Colonic mucosa (tissue), 4 donors: ENCODE measurements around the gene NUDT17. TPM values are rescaled to one million over a fixed set of nuclear protein-coding genes. Genes with fewer than 3 reads are reported as not detected.

Source experiments
- DNase-seq: peaks from one replicate; pipeline ENCODE4 v3.0.0-alpha.2; 2020
- H3K27ac ChIP-seq: fragments of 200-600 bp; one replicate; pipeline ENCODE4 v1.8.0; 2021
- H3K27me3 ChIP-seq: fragments of 200-600 bp; one replicate; pipeline ENCODE4 v1.8.0; 2021
- H3K36me3 ChIP-seq: fragments of 200-600 bp; one replicate; pipeline ENCODE4 v1.8.0; 2021
- H3K4me1 ChIP-seq: fragments of 200-600 bp; one replicate; pipeline ENCODE4 v1.8.0; 2021; ENCODE audit warnings: mild to moderate bottlenecking
- H3K4me3 ChIP-seq: fragments of 200-600 bp; one replicate; pipeline ENCODE4 v1.8.0; 2021
- H3K9ac ChIP-seq, 2 donors: one replicate each; pipeline ENCODE4 v1.7.0; 2013; ENCODE audit warnings: control low read depth in 2 of 2, low read depth in 2 of 2, low read length in 2 of 2
- H3K9me3 ChIP-seq: fragments of 200-600 bp; one replicate; pipeline ENCODE4 v1.8.0; 2021
- intact Hi-C: fragments of 100-400 bp; cut with DNase I; formaldehyde crosslinking; loops from one replicate; pipeline ENCODE4 v1.14.1; 2022
- total RNA-seq, 2 donors: library from RNA; stranded (reverse); fragmentation: NEBNext Ultra II Directional in 1 of 2; extraction: Animal tissue kit (Norgen Biotek cat#: 25700) in 1 of 2; gene quantifications; one replicate each; pipeline ENCODE4 v1.2.1, GENCODE V29; 2021
- TF ChIP-seq, protein P1 (sequence below): fragments of 200-600 bp; IDR thresholded peaks from one replicate; pipeline ENCODE4 v1.8.0; 2022; ENCODE audit warnings: antibody characterized with exemption, mild to moderate bottlenecking
- donor health status: healthy.
- donor health status: DM: no; HTN: no; CAD: no.
- donor health status: DM: no; HTN: no; CAD: no.

Gene NUDT17
- total RNA-seq, 2 donors from 2014 or later: 0.69 to 0.82 TPM

DNA sequence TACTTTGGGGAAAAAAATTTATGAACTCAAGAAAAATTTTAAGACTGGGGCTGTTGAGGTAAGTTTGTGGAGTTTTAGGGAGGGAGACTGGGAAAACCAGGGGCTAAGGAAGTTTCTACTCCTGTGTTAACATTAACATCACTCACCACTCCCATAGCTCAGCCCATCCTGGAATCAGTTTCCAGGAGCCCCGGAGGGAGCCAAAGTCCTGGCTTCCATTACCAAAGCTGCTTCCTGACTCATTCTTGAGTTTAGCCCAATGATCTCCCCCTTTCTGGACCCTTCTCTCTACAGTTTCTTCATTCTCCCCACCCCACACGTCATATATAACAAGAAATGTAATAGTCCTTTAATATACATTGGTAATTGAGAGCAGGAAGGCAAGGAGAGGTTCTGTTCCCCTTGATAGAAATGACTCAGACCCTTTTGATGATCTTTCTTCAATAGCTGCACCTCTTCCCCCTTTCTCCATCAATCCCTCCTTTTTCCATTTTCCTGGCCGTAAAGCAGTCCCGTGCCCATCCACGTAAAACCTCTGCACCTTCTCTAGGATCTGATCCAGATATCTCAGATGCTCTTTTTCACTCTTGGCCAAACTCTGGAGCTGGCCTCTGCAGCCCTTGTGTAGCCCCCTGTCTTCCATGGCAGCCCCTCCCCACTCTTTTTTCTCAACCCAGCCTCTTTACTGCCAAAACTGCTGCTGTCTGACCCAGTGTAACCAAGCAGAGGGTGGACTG is 18.0 kb downstream of the NUDT17 start:
- TF ChIP-seq, protein P1, sequence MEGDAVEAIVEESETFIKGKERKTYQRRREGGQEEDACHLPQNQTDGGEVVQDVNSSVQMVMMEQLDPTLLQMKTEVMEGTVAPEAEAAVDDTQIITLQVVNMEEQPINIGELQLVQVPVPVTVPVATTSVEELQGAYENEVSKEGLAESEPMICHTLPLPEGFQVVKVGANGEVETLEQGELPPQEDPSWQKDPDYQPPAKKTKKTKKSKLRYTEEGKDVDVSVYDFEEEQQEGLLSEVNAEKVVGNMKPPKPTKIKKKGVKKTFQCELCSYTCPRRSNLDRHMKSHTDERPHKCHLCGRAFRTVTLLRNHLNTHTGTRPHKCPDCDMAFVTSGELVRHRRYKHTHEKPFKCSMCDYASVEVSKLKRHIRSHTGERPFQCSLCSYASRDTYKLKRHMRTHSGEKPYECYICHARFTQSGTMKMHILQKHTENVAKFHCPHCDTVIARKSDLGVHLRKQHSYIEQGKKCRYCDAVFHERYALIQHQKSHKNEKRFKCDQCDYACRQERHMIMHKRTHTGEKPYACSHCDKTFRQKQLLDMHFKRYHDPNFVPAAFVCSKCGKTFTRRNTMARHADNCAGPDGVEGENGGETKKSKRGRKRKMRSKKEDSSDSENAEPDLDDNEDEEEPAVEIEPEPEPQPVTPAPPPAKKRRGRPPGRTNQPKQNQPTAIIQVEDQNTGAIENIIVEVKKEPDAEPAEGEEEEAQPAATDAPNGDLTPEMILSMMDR: no peak
- no peak overlapping the region for H3K27ac ChIP-seq
- H3K4me3 ChIP-seq: no peak overlapping the region
- H3K9ac ChIP-seq: no peak overlapping the region
- intact Hi-C loops: no loop called here
- H3K4me1 ChIP-seq: peaks cover 5% of the 10 kb centered on the region
- no peak for DNase-seq
- peaks cover 4% of the 10 kb centered on the region for H3K27me3 ChIP-seq
- H3K36me3 ChIP-seq: no peaks in the 10 kb centered on the region
- no peaks in the 10 kb centered on the region for H3K9me3 ChIP-seq

DNA sequence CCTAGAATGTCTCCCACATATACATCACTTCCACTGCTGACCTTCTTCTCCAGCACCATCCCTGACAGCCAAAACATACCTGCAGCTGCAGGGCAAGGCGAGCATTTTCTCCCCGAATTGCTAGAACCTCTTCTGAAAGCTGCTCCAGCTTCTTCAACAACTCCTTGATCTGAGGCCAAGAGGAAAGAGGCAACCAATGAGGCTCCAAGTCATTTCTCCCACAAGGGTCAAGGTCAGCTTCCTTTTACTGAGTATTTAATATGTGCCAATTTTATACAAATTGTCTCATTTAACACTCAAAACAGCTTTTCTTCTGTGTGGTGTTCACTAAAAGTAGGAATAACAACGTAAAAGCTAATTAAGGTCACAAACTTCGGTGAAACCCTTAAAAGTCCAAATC is 22.8 kb downstream of the NUDT17 start:
- peaks cover 2% of the 10 kb centered on the region for H3K4me1 ChIP-seq
- H3K36me3 ChIP-seq: no peaks in the 10 kb centered on the region
- no peak overlapping the region for H3K27ac ChIP-seq
- TF ChIP-seq, protein P1: no peak
- no peak for DNase-seq
- intact Hi-C loops: no loop called here
- no peak overlapping the region for H3K4me3 ChIP-seq
- peaks cover 11% of the 10 kb centered on the region for H3K27me3 ChIP-seq
- H3K9ac ChIP-seq: no peak overlapping the region
- H3K9me3 ChIP-seq: no peaks in the 10 kb centered on the region

DNA sequence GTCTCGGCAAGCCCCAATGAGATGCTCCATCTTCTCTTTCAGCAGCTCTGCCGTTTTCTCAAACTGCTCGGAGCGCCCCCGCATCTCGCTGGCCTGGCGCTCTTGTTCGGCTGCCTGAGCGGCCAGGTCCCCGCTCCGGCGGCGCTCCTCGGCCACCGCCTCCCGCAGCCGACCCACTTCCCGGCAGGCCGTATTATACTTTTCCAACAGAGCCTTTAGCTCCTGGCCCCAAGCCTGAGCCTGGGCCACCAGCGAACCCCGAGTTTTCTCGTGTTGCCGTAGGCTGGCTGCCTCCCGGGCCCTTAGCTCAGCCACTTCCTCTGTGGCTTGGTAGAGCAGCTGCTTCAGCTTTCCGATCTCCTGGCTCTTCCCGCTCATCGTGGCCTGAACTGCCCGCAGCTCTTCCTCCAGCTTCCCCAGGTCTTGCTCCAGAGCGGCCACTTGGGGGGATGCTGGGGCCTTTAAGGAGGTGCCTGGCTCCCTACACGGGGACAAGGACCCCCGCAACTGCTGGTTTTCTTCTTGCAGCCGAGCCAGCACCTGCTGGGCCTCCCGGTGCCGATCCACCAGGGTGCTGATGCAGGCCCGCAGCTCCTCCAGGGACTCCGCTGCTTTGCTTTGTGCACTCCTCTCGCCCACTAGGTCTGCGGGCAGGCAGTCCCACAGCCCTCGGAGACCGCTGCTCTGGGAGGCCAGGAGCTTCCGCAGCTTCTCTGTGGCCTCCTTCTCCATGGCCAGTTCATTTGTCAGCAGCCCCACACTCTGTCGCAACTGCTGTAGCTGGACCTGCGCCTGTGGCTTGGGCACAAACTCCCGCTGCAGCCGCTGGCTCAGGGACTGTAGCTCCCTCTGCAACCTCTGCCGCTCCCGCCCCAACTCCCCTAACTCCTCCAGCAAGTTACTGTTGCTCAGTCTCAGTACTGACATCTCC is 26.8 kb downstream of the NUDT17 start:
- intact Hi-C loops: no loop called here
- peak overlapping the region; percentile 51 to 64 for H3K9ac ChIP-seq
- peak overlapping the region; percentile 23 for H3K4me3 ChIP-seq
- peak overlapping the region; percentile 67 for H3K27ac ChIP-seq
- peaks cover 2% of the 10 kb centered on the region for H3K4me1 ChIP-seq
- DNase-seq: peak; percentile 31
- H3K9me3 ChIP-seq: no peaks in the 10 kb centered on the region
- TF ChIP-seq, protein P1: no peak
- no peaks in the 10 kb centered on the region for H3K36me3 ChIP-seq
- H3K27me3 ChIP-seq: peaks cover 7% of the 10 kb centered on the region

DNA sequence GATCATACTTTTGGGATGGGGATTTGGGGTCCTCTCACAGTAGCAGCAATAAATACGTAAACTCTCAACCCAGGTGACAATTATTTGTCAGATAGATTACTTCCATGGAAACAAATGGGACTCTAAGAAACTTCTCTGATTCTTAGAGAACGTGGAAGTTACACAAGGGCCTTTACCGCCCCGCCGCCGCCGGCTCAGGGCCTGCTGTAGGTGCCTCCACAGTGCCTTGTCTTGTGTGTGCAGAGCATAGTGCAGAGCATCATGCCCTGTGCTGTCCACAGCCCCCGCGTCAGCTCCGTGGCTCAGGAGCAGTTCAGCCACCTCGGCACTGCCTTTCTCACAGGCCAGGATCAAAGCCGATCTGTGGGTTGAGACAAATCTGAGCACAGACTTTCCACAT is 29.2 kb downstream of the NUDT17 start:
- DNase-seq: no peak
- no peak overlapping the region for H3K9ac ChIP-seq
- H3K4me3 ChIP-seq: no peak overlapping the region
- H3K4me1 ChIP-seq: peaks cover 2% of the 10 kb centered on the region
- TF ChIP-seq, protein P1: no peak
- H3K9me3 ChIP-seq: no peaks in the 10 kb centered on the region
- H3K36me3 ChIP-seq: no peaks in the 10 kb centered on the region
- H3K27me3 ChIP-seq: peaks cover 7% of the 10 kb centered on the region
- no peak overlapping the region for H3K27ac ChIP-seq
- intact Hi-C loops: no loop called here

DNA sequence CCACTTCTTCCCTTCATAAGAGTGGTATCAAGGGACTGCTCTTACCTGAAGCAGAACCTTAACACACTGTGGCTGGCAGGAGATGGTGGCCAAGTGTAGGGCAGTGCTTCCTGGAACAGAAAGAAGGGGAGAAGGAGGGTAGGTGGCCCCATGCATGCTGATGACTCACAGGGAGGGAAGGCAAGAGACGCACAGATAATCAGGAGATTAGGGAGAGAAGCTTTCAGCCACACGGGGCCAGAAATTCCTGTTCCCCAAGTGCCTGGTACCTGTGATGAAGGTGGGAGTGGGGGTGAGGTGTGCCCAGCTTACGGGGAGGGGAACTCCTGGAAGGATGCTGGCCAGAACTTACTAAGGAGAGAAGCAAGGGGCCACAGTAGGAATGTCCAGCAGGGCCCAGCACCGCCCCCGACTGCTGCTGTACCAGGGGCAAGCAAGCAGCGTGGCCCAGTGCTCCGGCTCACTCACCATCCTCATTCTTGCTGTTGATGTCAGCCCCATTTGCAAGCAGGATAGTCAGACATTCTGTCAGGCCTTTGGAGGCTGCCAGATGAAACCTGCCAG is 32.6 kb downstream of the NUDT17 start:
- Histone ChIP-seq H3K36me3 (no peaks in the 10 kb centered on the region), H3K27me3 (no peaks in the 10 kb centered on the region), H3K27ac (no peak overlapping the region), H3K9ac (no peak overlapping the region), H3K4me3 (no peak overlapping the region), H3K4me1 (no peaks in the 10 kb centered on the region), H3K9me3 (no peaks in the 10 kb centered on the region)
- TF ChIP-seq, protein P1: no peak
- intact Hi-C loops: no loop called here
- no peak for DNase-seq
